Erythroblast (primary cell): ENCODE results near the gene FRK.

Source experiments
- GATA1 ChIP-seq: IDR thresholded peaks from 2 replicates; pipeline ENCODE4 v1.6.1; 2011; ENCODE audit warnings: low read depth, mild to moderate bottlenecking, control low read depth, low read length, moderate library complexity
- POLR2A ChIP-seq: IDR thresholded peaks from 2 replicates; pipeline ENCODE4 v1.6.1; 2011; ENCODE audit warnings: mild to moderate bottlenecking, low read length

GRCh38 chr6:116036075-116036773, 24.5 kb downstream of the FRK start:
- TF ChIP-seq POLR2A (no peak), GATA1 (no peak)
